HK-2 (cell line): ENCODE measurements around the gene LAMB3.

Experiments used
- DNase-seq: peaks from one replicate; pipeline ENCODE4 v3.0.0-alpha.2; 2018; ENCODE audit not compliant: unreplicated experiment

LAMB3 gene

GRCh38 chr1:209618291-209618690 lies 33.9 kb downstream of the LAMB3 start:
- no peak for DNase-seq

GRCh38 chr1:209617755-209618154 lies 34.5 kb downstream of the LAMB3 start:
- DNase-seq, result no peak

GRCh38 chr1:209617047-209617673 lies 35.1 kb downstream of the LAMB3 start:
- no peak for DNase-seq

- no peak for DNase-seq
These were observed 35.7 kb downstream of the LAMB3 start for GRCh38 chr1:209616366-209617046.

- DNase-seq, result no peak
These were observed 37.3 kb downstream of the LAMB3 start for GRCh38 chr1:209614906-209615305.

DNA sequence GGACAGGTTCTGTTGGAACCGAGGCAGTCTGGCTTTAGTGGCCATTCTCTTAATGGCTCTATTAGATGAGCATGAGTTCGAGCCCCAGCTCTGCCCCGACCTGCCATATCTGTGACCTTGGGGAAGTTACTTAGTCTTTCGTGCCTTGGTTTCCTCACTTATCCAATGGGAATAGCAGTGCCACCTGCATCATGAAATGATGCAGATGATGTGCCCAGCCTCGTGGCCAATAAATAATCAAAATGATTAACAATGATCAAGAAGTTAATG lies 38.1 kb downstream of the LAMB3 start:
- DNase-seq, result no peak

DNA sequence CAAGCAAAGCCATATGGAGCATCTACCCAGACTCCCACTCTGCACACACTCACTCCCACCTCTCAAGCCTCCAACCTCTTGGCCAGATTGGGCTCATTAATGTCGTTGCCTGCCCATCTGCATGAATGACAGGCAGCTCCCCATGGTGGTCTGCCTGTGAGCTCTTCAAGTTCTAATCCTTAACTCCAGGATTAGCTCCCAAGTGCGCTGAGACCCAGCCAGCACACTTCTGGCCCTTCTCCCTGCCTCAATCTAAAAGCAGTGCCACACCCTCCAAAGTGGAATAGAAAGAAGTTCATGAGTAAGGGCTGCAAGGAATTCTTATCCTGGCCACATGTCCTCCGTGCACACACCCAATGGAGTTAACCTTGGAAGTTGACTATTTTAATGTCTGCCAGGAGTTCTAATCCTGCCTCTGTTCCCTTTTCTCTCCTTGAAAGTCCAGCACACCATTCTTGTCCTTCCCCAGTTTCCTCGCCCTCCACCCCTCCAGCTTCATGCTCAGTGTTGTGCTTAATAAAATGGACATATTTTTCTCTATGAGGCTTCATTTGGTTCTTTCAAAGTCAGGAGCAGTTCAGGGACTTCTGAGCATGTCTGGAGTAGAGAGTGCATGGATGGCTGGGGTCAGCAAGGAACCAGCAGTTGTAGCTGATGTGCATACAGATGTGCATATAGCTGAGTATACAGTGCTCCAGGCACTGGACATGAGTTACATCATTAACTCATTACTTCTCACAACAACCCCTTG lies 38.6 kb downstream of the LAMB3 start:
- no peak for DNase-seq

GRCh38 chr1:209612646-209613399 lies 39.4 kb downstream of the LAMB3 start:
- DNase-seq, result no peak

GRCh38 chr1:209611771-209612570 lies 40.3 kb downstream of the LAMB3 start:
- no peak for DNase-seq

- DNase-seq, result no peak
These were observed 41.7 kb downstream of the LAMB3 start for GRCh38 chr1:209610631-209610905.

DNA sequence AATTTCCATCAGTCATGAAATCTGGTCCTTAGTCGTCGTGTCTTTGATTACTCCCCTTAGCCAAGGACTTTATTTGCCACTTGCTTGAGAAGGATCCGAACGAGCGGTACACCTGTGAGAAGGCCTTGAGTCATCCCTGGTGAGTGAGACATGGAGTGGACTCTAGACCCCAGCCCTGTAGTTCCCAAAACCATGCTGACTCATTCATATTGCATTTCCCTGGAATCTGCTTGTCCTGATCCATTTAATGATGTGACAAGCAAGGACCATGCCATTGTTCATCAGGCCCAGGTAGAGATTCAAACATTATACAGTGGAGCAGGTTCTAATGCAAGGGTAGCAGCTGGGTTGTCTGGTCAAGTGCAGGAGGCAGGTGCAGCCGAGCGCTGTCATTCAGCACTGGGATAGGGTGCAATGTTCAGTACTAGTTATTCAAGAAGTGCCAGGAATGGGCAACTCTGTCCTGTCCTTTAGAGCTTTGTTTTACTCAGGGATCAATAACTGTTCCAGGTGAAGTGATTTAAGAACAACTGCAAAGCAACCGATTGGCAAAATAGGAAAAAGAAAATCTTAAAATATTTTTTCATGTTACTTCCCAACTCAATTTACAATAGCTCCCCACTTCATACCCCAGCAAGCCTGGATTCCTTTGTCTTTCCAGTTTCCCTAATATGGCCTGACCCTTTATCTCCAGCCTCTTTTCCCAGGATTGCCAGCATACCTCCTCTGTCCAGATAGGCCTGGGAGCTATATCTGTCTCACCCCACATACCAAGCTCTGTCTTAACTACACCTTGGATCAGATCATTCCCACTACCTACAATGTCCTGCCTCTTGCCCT lies 42.2 kb downstream of the LAMB3 start:
- no peak for DNase-seq

GRCh38 chr1:209609041-209609790 lies 43.0 kb downstream of the LAMB3 start:
- no peak for DNase-seq

- no peak for DNase-seq
These were observed 44.4 kb downstream of the LAMB3 start for GRCh38 chr1:209607795-209608178.

DNA sequence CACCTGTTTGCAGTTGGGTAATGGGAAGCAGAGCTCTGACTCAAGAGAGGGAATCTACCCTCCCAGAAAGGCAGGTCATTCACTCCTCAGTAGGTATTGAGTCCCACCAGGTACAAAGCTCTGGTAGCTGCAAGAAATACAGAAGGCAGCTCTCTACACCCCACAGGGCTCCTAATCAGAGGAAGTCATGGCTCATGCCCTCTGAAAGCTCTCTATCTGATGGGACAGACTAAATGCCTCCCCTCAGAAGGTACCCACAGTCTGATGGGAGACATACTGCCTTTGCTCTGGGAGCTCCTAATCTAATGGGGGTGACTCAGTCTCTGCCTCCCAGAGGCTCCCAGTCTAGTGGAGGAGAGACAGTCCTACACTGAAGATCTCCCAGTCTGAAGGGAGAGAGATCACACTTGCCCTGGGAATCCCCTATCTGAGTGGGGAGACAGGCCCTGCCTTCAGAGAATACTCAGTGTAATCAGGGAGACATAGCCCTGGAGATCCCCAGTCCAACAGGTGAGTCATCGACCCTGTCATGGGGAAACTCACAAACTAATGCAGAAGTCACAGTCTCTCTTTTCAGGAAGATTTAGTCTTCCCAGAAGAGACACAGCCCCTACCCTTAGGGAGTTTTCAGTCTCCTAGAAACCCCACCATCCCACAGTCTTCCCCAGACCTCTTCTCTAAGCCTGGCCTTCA lies 45.0 kb downstream of the LAMB3 start:
- DNase-seq, result peak; percentile 74

DNA sequence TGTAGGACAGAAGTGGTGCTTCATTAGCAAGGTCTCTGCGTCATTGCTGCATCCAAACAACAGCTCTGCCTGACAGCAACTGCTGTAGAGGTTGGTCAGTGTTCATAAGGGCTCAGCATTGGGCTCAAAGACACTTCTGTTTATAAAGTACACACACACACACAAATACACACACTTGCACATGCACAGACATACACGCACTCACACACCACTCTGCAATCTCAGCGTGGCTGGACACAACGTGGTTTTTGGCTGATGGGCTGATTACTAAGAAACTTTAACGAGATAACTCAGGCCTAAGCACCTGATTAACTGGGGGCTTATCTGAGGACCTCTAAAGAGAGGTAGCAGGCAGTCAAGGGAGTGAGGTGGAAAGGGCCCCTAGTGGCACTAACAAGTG lies 48.3 kb downstream of the LAMB3 start:
- DNase-seq, result no peak

DNA sequence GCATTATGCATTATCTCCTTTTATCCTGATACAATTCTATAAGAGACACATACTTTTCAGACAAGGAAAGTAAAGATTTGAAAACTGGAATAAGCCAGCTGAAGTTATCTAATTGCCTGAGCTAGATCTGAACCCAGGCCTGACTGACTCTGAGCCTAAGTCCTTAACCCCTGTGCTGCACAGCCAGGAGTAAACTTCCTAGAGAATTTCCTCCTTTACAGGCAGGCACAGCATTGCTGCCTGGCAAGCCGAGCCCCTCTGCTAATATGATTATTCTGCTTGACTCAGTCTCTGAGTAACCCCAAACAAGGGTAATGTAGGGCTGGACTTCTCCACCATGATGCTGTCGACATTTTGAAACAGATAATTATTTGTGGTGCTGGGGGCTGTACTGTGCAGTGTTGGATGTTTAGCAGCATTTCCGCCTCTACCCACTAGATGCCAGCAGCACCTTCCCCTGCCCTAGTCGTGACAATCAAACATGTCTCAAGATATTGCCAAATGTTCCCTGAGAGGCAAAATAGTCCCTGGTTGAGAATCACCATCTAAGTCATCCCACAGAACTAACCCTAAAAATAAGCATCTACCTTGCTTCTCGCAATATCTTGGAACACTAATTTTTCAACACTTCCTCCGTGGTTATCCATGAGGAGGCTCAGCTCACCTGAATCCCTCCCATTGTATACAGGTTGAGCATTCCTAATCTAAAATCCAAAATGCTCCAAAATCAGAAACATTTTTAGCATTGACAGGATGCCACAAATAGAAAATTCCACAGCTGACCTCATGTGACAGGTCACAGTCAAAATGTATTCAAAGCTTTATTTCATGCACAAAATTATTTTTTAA lies 50.2 kb downstream of the LAMB3 start:
- peak; percentile 49 for DNase-seq

DNA sequence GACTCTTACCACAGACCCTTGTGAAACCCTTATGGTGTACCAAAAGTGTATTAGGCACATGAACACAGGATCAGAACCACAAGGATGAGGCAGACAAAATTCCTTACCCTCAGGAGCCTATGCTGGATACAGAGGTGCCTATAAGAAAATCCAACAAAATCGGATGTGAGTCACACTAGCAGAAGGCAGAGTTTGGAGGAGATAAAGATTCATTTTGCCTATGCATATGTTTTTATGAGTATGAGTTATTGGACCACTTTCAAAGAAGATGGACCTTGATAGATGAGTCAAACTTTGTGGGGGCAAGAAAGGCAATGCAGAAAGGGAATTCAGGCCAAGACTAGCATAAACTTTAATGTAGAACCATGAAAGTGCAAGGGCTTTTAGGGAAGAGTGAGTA lies 51.7 kb downstream of the LAMB3 start:
- no peak for DNase-seq

- DNase-seq, result no peak
These were observed 54.0 kb downstream of the LAMB3 start for GRCh38 chr1:209598227-209598626.

DNA sequence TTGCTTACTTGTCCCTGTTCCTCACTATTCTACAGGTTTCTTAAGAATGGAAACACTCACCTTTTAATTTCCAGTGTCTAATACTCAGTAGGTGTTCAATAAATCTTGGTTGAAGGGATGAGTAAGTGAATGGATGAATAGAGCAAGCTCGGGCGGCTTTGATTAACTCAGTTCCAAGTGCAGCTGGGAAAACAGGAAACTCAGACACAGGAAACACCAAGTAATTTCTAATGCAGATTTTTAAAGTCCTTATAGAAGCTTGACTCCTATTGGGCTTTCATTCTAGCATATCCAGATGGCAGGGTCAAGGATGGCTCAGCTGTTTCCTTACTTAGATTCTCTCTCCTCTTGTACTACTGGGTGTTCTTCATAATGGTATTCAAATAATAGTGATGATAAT lies 54.7 kb downstream of the LAMB3 start:
- no peak for DNase-seq
